Right ventricle myocardium inferior (tissue), 1 donor: ENCODE data around the gene BCL2L11. TPM values are rescaled to one million over a fixed set of nuclear protein-coding genes. Genes with fewer than 3 reads are reported as not detected.
A peak's percentile ranks its signal among the peaks of the same experiment; 100 is the strongest.
"Not testable (repeated sequence)": the region's sequence is repeated elsewhere in the genome, so short reads cannot be mapped to it uniquely, and the experiment has no call there.

Experiments used
- ATAC-seq: fragments of 200-7000 bp; cut with Tn5 transposase; one replicate; pipeline ENCODE4 v1.9.1; 2020; ENCODE audit warnings: mild to moderate bottlenecking, moderate library complexity
- DNase-seq: peaks from one replicate; pipeline ENCODE4 v3.0.0; 2021; ENCODE audit errors: missing footprints
- intact Hi-C: fragments of 100-400 bp; cut with DNase I; formaldehyde crosslinking; loops from one replicate; pipeline ENCODE4 v1.11.0; 2022
- long read RNA-seq: library from polyadenylated mRNA; unstranded; transcript quantifications from one replicate; pipeline ENCODE4 v2.0.0, GENCODE V29; 2021
- total RNA-seq: library from RNA; stranded (reverse); fragmentation: NEBNext Ultra II Directional; extraction: Animal tissue kit (Norgen Biotek cat#: 25700); gene quantifications from one replicate; pipeline ENCODE4 v1.2.1, GENCODE V29; 2021
- donor health status: DM: no; HTN: yes; CAD: no; lungs with severe emphysema.

Gene BCL2L11
- total RNA-seq, result 9.1 TPM
- long read RNA-seq, partial matches to known transcripts, result 0 of 1 reads
- long read RNA-seq, other reads (novel, unspliced or antisense), result 1 of 1 reads

GRCh38 chr2:111120253-111121027 is at the start of gene BCL2L11:
BCL2L11 (plus strand) TSS chr2:111120914; CDS start chr2:111123746, 2,832 bp downstream.
- DNase-seq (peak; percentile 97), ATAC-seq (peak; percentile 85)
- intact Hi-C loops, result loop anchor here (5.0 to 10.0 kb wide), 2 partner anchors 37 to 306 kb away; no protein-coding TSS in a partner anchor

GRCh38 chr2:111071600-111072171 is 49.0 kb upstream of the BCL2L11 start:
- ATAC-seq, result peak; percentile 76
- DNase-seq, result no peak
- intact Hi-C loops, result no loop called here

GRCh38 chr2:111072220-111072871 is 48.4 kb upstream of the BCL2L11 start:
- no peak for DNase-seq

GRCh38 chr2:111082659-111083058 is 38.1 kb upstream of the BCL2L11 start:
- intact Hi-C loops, DNase-seq, ATAC-seq: not testable (repeated sequence)

More at GRCh38 chr2:111072220-111072871, 48.4 kb upstream of the BCL2L11 start:
- ATAC-seq, result no peak
- intact Hi-C loops, result no loop called here

- no peak for ATAC-seq
- intact Hi-C loops, result no loop called here
- DNase-seq, result no peak
Observed at GRCh38 chr2:111091811-111092211, 28.9 kb upstream of the BCL2L11 start.

- ATAC-seq, result no peak
Observed at GRCh38 chr2:111094691-111095090, 26.0 kb upstream of the BCL2L11 start.

GRCh38 chr2:111095434-111095833 is 25.3 kb upstream of the BCL2L11 start:
- no peak for DNase-seq
- no peak for ATAC-seq
- intact Hi-C loops, result no loop called here

More at GRCh38 chr2:111094691-111095090, 26.0 kb upstream of the BCL2L11 start:
- intact Hi-C loops, result no loop called here
- DNase-seq, result no peak

GRCh38 chr2:111099402-111099801 is 21.3 kb upstream of the BCL2L11 start:
- intact Hi-C loops, result no loop called here

GRCh38 chr2:111100087-111100764 is 20.5 kb upstream of the BCL2L11 start:
- no peak for DNase-seq
- no peak for ATAC-seq
- intact Hi-C loops, result no loop called here

More at GRCh38 chr2:111099402-111099801, 21.3 kb upstream of the BCL2L11 start:
- no peak for ATAC-seq
- no peak for DNase-seq

- intact Hi-C loops, result no loop called here
- ATAC-seq (no peak), DNase-seq (no peak)
Observed at GRCh38 chr2:111100765-111101162, 19.9 kb upstream of the BCL2L11 start.

GRCh38 chr2:111101592-111101991 is 19.1 kb upstream of the BCL2L11 start:
- ATAC-seq (no peak), DNase-seq (no peak)
- intact Hi-C loops, result no loop called here

- DNase-seq (no peak), ATAC-seq (no peak)
- intact Hi-C loops, result no loop called here
Observed at GRCh38 chr2:111102216-111102615, 18.5 kb upstream of the BCL2L11 start.

- no peak for ATAC-seq
- no peak for DNase-seq
- intact Hi-C loops, result no loop called here
Observed at GRCh38 chr2:111105926-111106325, 14.8 kb upstream of the BCL2L11 start.

GRCh38 chr2:111106706-111107105 is 14.0 kb upstream of the BCL2L11 start:
- ATAC-seq (no peak), DNase-seq (no peak)
- intact Hi-C loops, result no loop called here

GRCh38 chr2:111108745-111109271 is 11.9 kb upstream of the BCL2L11 start:
- ATAC-seq (no peak), DNase-seq (no peak)
- intact Hi-C loops, result no loop called here

GRCh38 chr2:111111101-111111755 is 9.5 kb upstream of the BCL2L11 start:
- ATAC-seq, result no peak
- no peak for DNase-seq
- intact Hi-C loops, result no loop called here

GRCh38 chr2:111113838-111114237 is 6.9 kb upstream of the BCL2L11 start:
- intact Hi-C loops, result no loop called here
- ATAC-seq, result no peak

GRCh38 chr2:111116011-111116746 is 4.5 kb upstream of the BCL2L11 start:
- intact Hi-C loops, result loop anchor here (2.0 kb wide), 1 partner anchor 553 kb away; no protein-coding TSS in a partner anchor
- no peak for ATAC-seq
- no peak for DNase-seq

More at GRCh38 chr2:111113838-111114237, 6.9 kb upstream of the BCL2L11 start:
- no peak for DNase-seq
